IPS-18a (cell line): Measurements from ENCODE around the gene HELZ.

ENCODE experiments used
- H3K27ac ChIP-seq: one replicate; pipeline ENCODE4 v1.5.1; 2013; ENCODE audit warnings: low read length
- H3K27me3 ChIP-seq: one replicate; pipeline ENCODE4 v1.6.1; 2013; ENCODE audit warnings: mild to moderate bottlenecking, low read length; ENCODE audit not compliant: control insufficient read depth, insufficient read depth
- H3K36me3 ChIP-seq: one replicate; pipeline ENCODE4 v1.6.1; 2013; ENCODE audit warnings: low read depth, low read length; ENCODE audit not compliant: control insufficient read depth
- H3K4me1 ChIP-seq: one replicate; pipeline ENCODE4 v1.6.1; 2013; ENCODE audit warnings: low read depth, low read length; ENCODE audit not compliant: control insufficient read depth
- H3K4me3 ChIP-seq: one replicate; pipeline ENCODE4 v1.5.1; 2013; ENCODE audit warnings: low read length
- H3K9ac ChIP-seq: one replicate; pipeline ENCODE4 v1.6.1; 2013; ENCODE audit warnings: mild to moderate bottlenecking, low read length, moderate library complexity
- H3K9me3 ChIP-seq: one replicate; pipeline ENCODE4 v1.6.1; 2013; ENCODE audit warnings: low read depth, low read length; ENCODE audit not compliant: control insufficient read depth

HELZ gene

GRCh38 chr17:67244431-67245072 lies 444 bp downstream of the HELZ start:
- peaks cover 19% of the 10 kb centered on the region for H3K4me1 ChIP-seq
- peak overlapping the region; percentile 90 for H3K9ac ChIP-seq
- H3K27ac ChIP-seq: peak overlapping the region; percentile 47
- no peaks in the 10 kb centered on the region for H3K36me3 ChIP-seq
- peak overlapping the region; percentile 81 for H3K4me3 ChIP-seq
- H3K9me3 ChIP-seq: no peaks in the 10 kb centered on the region
- H3K27me3 ChIP-seq: peaks cover 11% of the 10 kb centered on the region

DNA sequence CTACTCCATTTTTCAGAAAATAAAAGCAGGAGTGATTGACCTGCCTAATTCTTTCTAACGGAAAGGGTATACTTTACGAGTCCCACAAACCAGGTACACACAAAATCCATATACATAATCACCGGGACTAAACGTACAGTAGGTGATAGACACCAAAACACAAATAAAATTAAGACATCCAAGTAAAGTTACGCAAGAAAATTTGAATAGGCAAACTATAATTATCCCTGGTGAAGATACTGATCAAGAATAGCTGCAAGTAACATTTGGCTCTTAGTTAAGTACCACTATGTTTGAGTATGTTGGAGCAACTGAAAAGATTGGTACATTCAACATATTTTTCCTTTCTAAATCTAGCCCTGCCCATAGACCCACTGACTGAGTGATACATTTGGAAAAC lies 1.7 kb downstream of the HELZ start:
- Histone ChIP-seq H3K4me1 (peaks cover 19% of the 10 kb centered on the region), H3K27ac (no peak overlapping the region), H3K4me3 (peak overlapping the region; percentile 81), H3K9ac (no peak overlapping the region), H3K9me3 (no peaks in the 10 kb centered on the region), H3K27me3 (peaks cover 11% of the 10 kb centered on the region), H3K36me3 (peaks cover 6% of the 10 kb centered on the region)

DNA sequence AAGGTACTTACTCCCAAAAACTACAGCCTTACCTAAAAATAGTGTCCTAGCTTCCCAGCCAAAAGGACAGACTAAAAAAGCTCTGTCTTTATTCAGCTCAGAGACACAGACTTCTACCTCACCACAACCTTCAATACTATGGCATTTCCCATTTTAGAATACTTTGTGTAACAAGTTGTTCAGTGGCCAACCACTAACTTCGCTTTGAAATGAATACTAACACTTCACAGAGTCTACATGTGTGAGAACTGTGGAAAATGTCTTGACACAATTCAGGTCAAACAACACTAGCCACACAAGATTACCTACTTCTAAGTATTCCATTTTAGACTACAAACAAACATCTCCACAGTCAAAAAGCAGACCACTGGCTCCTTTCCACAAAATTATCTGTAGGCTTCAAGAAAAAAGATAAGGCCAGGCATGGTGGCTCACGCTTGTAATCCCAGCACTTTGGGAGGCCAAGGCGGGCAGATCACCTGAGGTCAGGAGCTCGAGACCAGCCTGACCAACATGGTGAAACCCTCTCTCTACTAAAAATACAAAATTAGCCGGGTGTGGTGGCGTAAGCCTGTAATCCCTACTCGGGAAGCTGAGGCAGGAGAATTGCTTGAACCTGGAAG lies 3.2 kb downstream of the HELZ start:
- Histone ChIP-seq H3K9me3 (no peaks in the 10 kb centered on the region), H3K9ac (no peak overlapping the region), H3K4me3 (no peak overlapping the region), H3K27ac (no peak overlapping the region), H3K4me1 (peaks cover 14% of the 10 kb centered on the region), H3K36me3 (peaks cover 8% of the 10 kb centered on the region), H3K27me3 (peaks cover 6% of the 10 kb centered on the region)

- no peak overlapping the region for H3K9ac ChIP-seq
- H3K27ac ChIP-seq: no peak overlapping the region
These were observed 5.4 kb downstream of the HELZ start for GRCh38 chr17:67239597-67239996.

GRCh38 chr17:67238991-67239390 lies 6.0 kb downstream of the HELZ start:
- H3K4me1 ChIP-seq: peaks cover 6% of the 10 kb centered on the region
- H3K27me3 ChIP-seq: no peaks in the 10 kb centered on the region
- H3K4me3 ChIP-seq: no peak overlapping the region
- peaks cover 9% of the 10 kb centered on the region for H3K36me3 ChIP-seq
- no peak overlapping the region for H3K27ac ChIP-seq
- H3K9me3 ChIP-seq: no peaks in the 10 kb centered on the region
- H3K9ac ChIP-seq: no peak overlapping the region

More at GRCh38 chr17:67239597-67239996, 5.4 kb downstream of the HELZ start:
- H3K4me1 ChIP-seq: peaks cover 8% of the 10 kb centered on the region
- no peaks in the 10 kb centered on the region for H3K27me3 ChIP-seq
- no peak overlapping the region for H3K4me3 ChIP-seq
- H3K9me3 ChIP-seq: no peaks in the 10 kb centered on the region
- peaks cover 9% of the 10 kb centered on the region for H3K36me3 ChIP-seq

GRCh38 chr17:67232441-67232840 lies 12.6 kb downstream of the HELZ start:
- H3K4me3 ChIP-seq: no peak overlapping the region
- H3K4me1 ChIP-seq: no peaks in the 10 kb centered on the region
- H3K27ac ChIP-seq: no peak overlapping the region
- peaks cover 3% of the 10 kb centered on the region for H3K36me3 ChIP-seq
- no peak overlapping the region for H3K9ac ChIP-seq
- no peaks in the 10 kb centered on the region for H3K9me3 ChIP-seq
- no peaks in the 10 kb centered on the region for H3K27me3 ChIP-seq

GRCh38 chr17:67229109-67229955 lies 15.7 kb downstream of the HELZ start:
- Histone ChIP-seq H3K36me3 (no peaks in the 10 kb centered on the region), H3K27ac (no peak overlapping the region), H3K4me3 (no peak overlapping the region), H3K4me1 (no peaks in the 10 kb centered on the region), H3K9ac (no peak overlapping the region), H3K9me3 (no peaks in the 10 kb centered on the region), H3K27me3 (no peaks in the 10 kb centered on the region)

DNA sequence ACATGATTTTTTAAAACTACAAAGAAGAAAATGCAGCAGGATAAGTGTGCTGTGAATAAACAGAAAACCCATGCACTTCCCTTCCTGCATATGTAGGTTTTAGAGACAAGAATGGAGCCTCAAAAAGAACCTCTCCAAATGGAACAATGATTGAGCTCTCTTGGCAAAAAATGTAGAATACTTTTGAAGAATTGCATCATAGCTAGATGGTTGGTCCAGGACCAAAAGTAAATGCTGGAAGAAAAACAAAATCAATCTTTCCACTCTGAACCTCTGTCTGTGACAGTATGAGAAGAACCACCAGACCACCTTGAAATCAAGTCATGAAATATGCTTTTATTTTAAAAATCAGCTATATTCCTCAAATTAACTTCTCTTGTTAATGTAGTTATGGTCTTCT lies 17.5 kb downstream of the HELZ start:
- H3K9ac ChIP-seq: no peak overlapping the region
- H3K4me3 ChIP-seq: no peak overlapping the region
- no peaks in the 10 kb centered on the region for H3K27me3 ChIP-seq
- H3K4me1 ChIP-seq: no peaks in the 10 kb centered on the region
- no peak overlapping the region for H3K27ac ChIP-seq
- no peaks in the 10 kb centered on the region for H3K9me3 ChIP-seq
- no peaks in the 10 kb centered on the region for H3K36me3 ChIP-seq

DNA sequence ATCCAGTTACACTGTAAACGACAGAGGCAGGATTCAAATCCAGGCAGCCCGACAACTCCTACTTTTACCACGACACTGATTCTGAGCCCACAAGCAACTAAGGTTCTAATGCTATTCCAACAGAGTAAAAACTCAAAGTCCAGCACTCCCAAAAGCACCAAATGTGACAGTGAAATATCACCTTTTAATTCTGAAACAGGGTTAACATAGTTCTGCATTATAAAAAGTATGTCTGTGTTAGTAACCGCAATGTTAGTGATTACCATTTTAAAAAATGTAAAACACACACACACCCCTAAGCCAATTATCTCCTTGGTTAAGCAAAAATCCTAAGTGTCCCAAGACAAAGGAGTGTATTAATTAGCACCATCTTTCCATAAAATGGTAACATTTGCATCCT lies 19.7 kb downstream of the HELZ start:
- no peaks in the 10 kb centered on the region for H3K36me3 ChIP-seq
- H3K27ac ChIP-seq: no peak overlapping the region
- H3K4me1 ChIP-seq: no peaks in the 10 kb centered on the region
- no peak overlapping the region for H3K9ac ChIP-seq
- H3K27me3 ChIP-seq: no peaks in the 10 kb centered on the region
- no peaks in the 10 kb centered on the region for H3K9me3 ChIP-seq
- H3K4me3 ChIP-seq: no peak overlapping the region

DNA sequence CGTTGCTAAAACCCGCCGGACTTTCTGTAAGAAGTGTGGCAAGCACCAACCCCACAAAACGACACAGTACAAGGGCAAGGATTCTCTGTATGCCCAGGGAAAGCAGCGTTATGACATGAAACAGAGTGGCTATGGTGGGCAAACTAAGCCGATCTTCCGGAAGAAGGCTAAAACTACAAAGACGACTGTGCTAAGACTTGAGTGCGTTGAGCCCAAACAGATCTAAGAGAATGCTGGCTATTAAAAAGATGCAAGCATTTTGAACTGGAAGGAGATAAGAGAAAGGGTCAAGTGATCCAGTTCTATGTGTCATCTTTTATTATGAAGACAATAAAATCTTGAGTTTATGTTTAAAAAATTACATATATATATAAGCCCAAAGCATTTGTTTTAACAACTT lies 20.3 kb downstream of the HELZ start:
- Histone ChIP-seq H3K9me3 (no peaks in the 10 kb centered on the region), H3K4me3 (no peak overlapping the region), H3K27ac (no peak overlapping the region), H3K27me3 (no peaks in the 10 kb centered on the region), H3K9ac (no peak overlapping the region), H3K4me1 (no peaks in the 10 kb centered on the region), H3K36me3 (no peaks in the 10 kb centered on the region)

DNA sequence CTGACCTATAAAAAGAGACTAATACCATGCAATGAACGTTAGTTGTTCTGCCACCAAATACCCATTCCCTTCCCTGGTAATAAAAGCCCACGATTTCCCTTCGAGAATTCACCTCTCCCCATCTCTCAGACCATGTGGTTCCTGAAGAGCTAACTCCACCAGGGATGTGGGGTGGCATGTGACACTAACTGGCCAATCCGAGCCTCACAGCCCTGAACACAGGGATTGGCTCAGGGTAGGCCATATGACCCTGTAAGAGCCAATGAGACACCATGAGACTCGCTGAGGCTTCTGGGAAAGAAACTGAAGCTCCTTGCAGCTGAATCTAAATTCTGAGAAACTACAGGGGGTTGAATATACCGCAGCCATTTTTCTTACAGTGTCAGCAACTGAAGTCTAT lies 21.1 kb downstream of the HELZ start:
- no peaks in the 10 kb centered on the region for H3K27me3 ChIP-seq
- H3K9ac ChIP-seq: no peak overlapping the region
- no peaks in the 10 kb centered on the region for H3K9me3 ChIP-seq
- no peak overlapping the region for H3K27ac ChIP-seq
- no peaks in the 10 kb centered on the region for H3K36me3 ChIP-seq
- H3K4me1 ChIP-seq: no peaks in the 10 kb centered on the region
- no peak overlapping the region for H3K4me3 ChIP-seq
